GM12878 (cell line): ENCODE data around the gene CXADR. TPM values are rescaled to one million over a fixed set of nuclear protein-coding genes. Genes with fewer than 3 reads are reported as not detected.

Source experiments
- ATAC-seq: fragments of 200-7000 bp; cut with Tn5 transposase; 3 replicates; pipeline ENCODE4 v1.9.1; 2020; ENCODE audit warnings: mild to moderate bottlenecking, moderate library complexity
- BruUV-seq: library from RNA; stranded (reverse); fragments of 400-500 nt; replicated peaks from 2 replicates; lab custom pipeline; 2021; lab: Mats Ljungman, UMichigan
- CTCF ChIA-PET: fragments of 300-600 bp; sonication (Branson Sonifier 250); formaldehyde crosslinking; extraction: SDS; loops from one replicate; lab custom pipeline; 2021; ENCODE audit warnings: inconsistent platforms; lab: Yijun Ruan, JAX
- POLR2A ChIA-PET: fragments of 350-600 bp; formaldehyde crosslinking; extraction: SDS; loops from one replicate; lab custom pipeline; 2021; ENCODE audit warnings: inconsistent platforms; lab: Charles Lee
- RAD21 ChIA-PET: fragments of 300-600 bp; sonication (Branson Sonifier 250); formaldehyde crosslinking; loops from one replicate; lab custom pipeline; 2023; ENCODE audit warnings: antibody characterized with exemption; ENCODE audit not compliant: unreplicated experiment; lab: Charles Lee
- SMC1A ChIA-PET: fragments of 300-600 bp; sonication (Branson Sonifier 250); formaldehyde crosslinking; loops from one replicate; lab custom pipeline; 2023; ENCODE audit not compliant: unreplicated experiment, uncharacterized antibody; lab: Charles Lee
- DNase-seq: peaks from one replicate; pipeline ENCODE4 v3.0.0-alpha.2; 2011; ENCODE audit warnings: low read depth, low spot score
- FAIRE-seq: peaks from 3 replicates; lab custom pipeline; 2011; peaks lifted over from hg19 to GRCh38; lab: Jason Lieb, UNC
- H2AFZ ChIP-seq: 2 replicates; pipeline ENCODE4 v1.6.0; 2011; ENCODE audit warnings: low read depth, low read length, control low read depth; ENCODE audit not compliant: control insufficient read depth
- H3K27ac ChIP-seq: 2 replicates; pipeline ENCODE4 v1.5.1; 2011; ENCODE audit warnings: control low read depth; ENCODE audit not compliant: control insufficient read depth, insufficient read depth
- H3K27me3 ChIP-seq, 2 experiments: replicated peaks in 1 of 2; 2 replicates each; pipeline versions ENCODE4 v1.6.0 to v1.6.1; 2011; ENCODE audit warnings: low read length in 1 of 2; ENCODE audit not compliant: control insufficient read depth in 2 of 2, insufficient read depth in 2 of 2
- H3K36me3 ChIP-seq, 2 experiments: 2 replicates each; pipeline ENCODE4 v1.5.1; 2011; ENCODE audit warnings: low read length in 1 of 2; ENCODE audit not compliant: control insufficient read depth in 2 of 2, insufficient read depth in 2 of 2
- H3K4me1 ChIP-seq: 2 replicates; pipeline ENCODE4 v1.6.1; 2011; ENCODE audit warnings: mild to moderate bottlenecking, low read length, moderate library complexity, mixed read lengths; ENCODE audit not compliant: control insufficient read depth, insufficient read depth
- H3K4me2 ChIP-seq: 2 replicates; pipeline ENCODE4 v1.6.0; 2011; ENCODE audit warnings: control low read depth; ENCODE audit not compliant: control insufficient read depth, insufficient read depth
- H3K4me3 ChIP-seq: fragments of 200-600 bp; sonication (generic); 2 replicates; pipeline ENCODE4 v1.5.1; 2016
- H3K79me2 ChIP-seq: 2 replicates; pipeline ENCODE4 v1.6.0; 2011; ENCODE audit warnings: low read length; ENCODE audit not compliant: control insufficient read depth, insufficient read depth
- H3K9ac ChIP-seq: 2 replicates; pipeline ENCODE4 v1.8.0; 2011; ENCODE audit warnings: low read length, control low read depth, mixed read lengths; ENCODE audit not compliant: control insufficient read depth, insufficient read depth
- H3K9me3 ChIP-seq: replicated peaks from 3 replicates; pipeline ENCODE4 v1.5.1; 2011; ENCODE audit warnings: mild to moderate bottlenecking, low read length; ENCODE audit not compliant: control insufficient read depth, insufficient read depth
- H4K20me1 ChIP-seq: 2 replicates; pipeline ENCODE4 v1.6.0; 2011; ENCODE audit not compliant: control insufficient read depth, insufficient read depth
- BHLHE40 ChIP-seq, 2 experiments: fragments of 450-650 bp in 1 of 2; IDR thresholded peaks; 2 replicates each; pipeline ENCODE4 v1.6.1; 2011 to 2017; ENCODE audit warnings: low read depth in 2 of 2, borderline replicate concordance in 1 of 2, improper control_type of control experiment in 1 of 2, low read length in 1 of 2, mild to moderate bottlenecking in 1 of 2
- E2F8 ChIP-seq: fragments of 450-650 bp; IDR thresholded peaks from 2 replicates; pipeline ENCODE4 v1.6.1; 2018; ENCODE audit warnings: mild to moderate bottlenecking, low read depth, moderate library complexity; ENCODE audit not compliant: partially characterized antibody
- EED ChIP-seq: sonication (generic); IDR thresholded peaks from 2 replicates; pipeline ENCODE4 v1.6.1; 2016; ENCODE audit warnings: antibody characterized with exemption, low read depth
- IRF5 ChIP-seq: fragments of 450-650 bp; IDR thresholded peaks from 2 replicates; pipeline ENCODE4 v1.6.1; 2017; ENCODE audit warnings: borderline replicate concordance
- KDM1A ChIP-seq: fragments of 200-600 bp; sonication (generic); IDR thresholded peaks from 2 replicates; pipeline ENCODE4 v1.6.1; 2016; ENCODE audit warnings: borderline replicate concordance
- LARP7 ChIP-seq: fragments of 450-650 bp; IDR thresholded peaks from 2 replicates; pipeline ENCODE4 v1.6.1; 2017; ENCODE audit warnings: mild to moderate bottlenecking
- SREBF1 ChIP-seq: IDR thresholded peaks from 2 replicates; pipeline ENCODE4 v1.6.1; 2012; ENCODE audit warnings: mild to moderate bottlenecking, low read length
- TARDBP ChIP-seq: IDR thresholded peaks from 2 replicates; pipeline ENCODE4 v1.6.1; 2016; ENCODE audit warnings: borderline replicate concordance
- whole genome bisulfite sequencing: methylation state at CpG from one replicate; pipeline ENCODE4 v1.1.6; 2016; ENCODE audit warnings: low lambda C conversion rate; ENCODE audit not compliant: insufficient replicate concordance, insufficient coverage; ENCODE audit errors: missing lambda C conversion rate; 5-methylcytosine and 5-hydroxymethylcytosine counted together
- in situ Hi-C: fragments of 300-500 bp; cut with MboI; formaldehyde crosslinking; loops from 9 replicates; pipeline ENCODE4 v1.14.3; 2018; ENCODE audit warnings: mixed read lengths
- intact Hi-C: fragments of 100-400 bp; cut with micrococcal nuclease; formaldehyde crosslinking; loops from one replicate; pipeline ENCODE4 v1.14.2; 2022; ENCODE audit not compliant: unreplicated experiment
- polyA plus RNA-seq, 11 experiments: library from polyadenylated mRNA; depleted of rRNA in 4 of 11; unstranded in 6 of 11; stranded (reverse) in 5 of 11; fragments of >200 nt; fragmentation: Nextera tagmentation in 4 of 11; fragmentation: Illumina TruSeq in 1 of 11; extraction: Ambion mirVana in 4 of 11; extraction: Trizol in 1 of 11; gene quantifications; 1 replicate in 1 of 11; 2 replicates in 10 of 11; pipeline versions ENCODE4 v1.2.1 to v1.2.3, GENCODE V29; 2011 to 2016; ENCODE audit warnings: inconsistent platforms in 2 of 11, missing spikeins in 2 of 11, low read depth in 1 of 11
- total RNA-seq, 4 experiments: library from RNA; depleted of rRNA in 3 of 4; stranded (reverse); fragments of >200 nt in 3 of 4; fragmentation: Illumina TruSeq in 1 of 4; extraction: Trizol in 1 of 4; gene quantifications; 2 replicates each; pipeline versions ENCODE4 v1.2.1 to v1.2.3, GENCODE V29; 2013 to 2021

CXADR gene
- total and polyA plus RNA-seq, 10 of the 15 experiments (the other 5 are each of a cell fraction or from before 2014, with no cell fraction given) = 0.01 to 0.64 (median 0.13) TPM

- TF ChIP-seq IRF5 = no peak
- no peak for TF ChIP-seq TARDBP
- TF ChIP-seq EED = 0 out of 2 replicates have a peak, but pooled peaks have one; percentile 24
- TF ChIP-seq, all 136 proteins: peak for 4
Measured at GRCh38 chr21:17598437-17598836, 85.6 kb downstream of the CXADR start (continued).

- Histone ChIP-seq H3K36me3 (peaks cover 1 to 18% of the 10 kb centered on the region in 2 experiments; a peak in 3 of 4 replicates), H4K20me1 (no peaks in the 10 kb centered on the region; the same call in 1 of the 2 replicates), H3K79me2 (peaks cover 14% of the 10 kb centered on the region), H3K27ac (no peak overlapping the region), H3K4me2 (no peak overlapping the region), H2AFZ (no peak overlapping the region), H3K27me3 (no peaks in the 10 kb centered on the region), H3K9ac (no peak overlapping the region), H3K4me3 (no peak overlapping the region), H3K4me1 (peaks cover 6% of the 10 kb centered on the region), H3K9me3 (no peaks in the 10 kb centered on the region; the same call in 2 of the 3 replicates)
- FAIRE-seq = no peak
- ATAC-seq = no peak
- DNase-seq = no peak
- in situ Hi-C loops = loop anchor here (25.0 kb wide), 1 partner anchor 1866 kb away; the partner anchor contains the start of gene USP25
- ChIA-PET RAD21 (no interaction called here), POLR2A (no interaction called here), CTCF (interaction anchor here (0.9 to 2.0 kb wide), 2 partner anchors 8 to 17 kb away, joined by 3 to 9 read pairs; no protein-coding TSS in a partner anchor), SMC1A (interaction anchor here (1.2 kb wide), 1 partner anchor 12 kb away, joined by 3 read pairs; no protein-coding TSS in a partner anchor)
- 68% methylated on average over 3 of the region's 3 CpGs for WGBS
- no TSS peak for BruUV-seq
- intact Hi-C loops = no loop called here
- no peak for TF ChIP-seq KDM1A
- TF ChIP-seq BHLHE40 (IDR thresholded peaks at IDR 0.05; ENCODE audit: borderline replicate concordance in 1 of 2, low read depth in 2 of 2, low read length in 1 of 2) = no peak
- no peak for TF ChIP-seq SREBF1
- TF ChIP-seq LARP7 = no peak
- no peak for TF ChIP-seq E2F8
Measured at GRCh38 chr21:17602874-17603273, 90.0 kb downstream of the CXADR start.
